ENCODE data around the gene ANKRD39. TPM values are rescaled to one million over a fixed set of nuclear protein-coding genes. Genes with fewer than 3 reads are reported as not detected.

Gene ANKRD39
- total and polyA plus RNA-seq, 3 donors from 2014 or later = 8.9 to 16.4 (median 13.9) TPM

GRCh38 chr2:96826546-96827278 is 31.1 kb downstream of the ANKRD39 start:
- Histone ChIP-seq H3K36me3 (ENCODE audit: low read depth, missing control alignments) (no peaks in the 10 kb centered on the region), H3K27ac (no peak overlapping the region), H3K9me3 (no peaks in the 10 kb centered on the region), H3K4me3 (no peak overlapping the region), H3K4me1 (no peaks in the 10 kb centered on the region), H3K27me3 (no peaks in the 10 kb centered on the region)
- WGBS, 2 donors = 88 to 90% methylated on average over 21 to 22 of the region's 22 CpGs
- DNase-seq = no peak
- intact Hi-C loops (cut with DNase I; ENCODE audit: low total_unique reads) = no loop called here
- TF ChIP-seq CTCF (IDR thresholded peaks at IDR 0.05) (no peak), POLR2A (IDR thresholded peaks at IDR 0.05) (no peak)

- intact Hi-C loops (cut with DNase I; ENCODE audit: low total_unique reads) = no loop called here
- WGBS, 2 donors = 93 to 94% methylated on average over 8 to 14 of the region's 14 CpGs
- Histone ChIP-seq H3K27ac (no peak overlapping the region), H3K4me1 (no peaks in the 10 kb centered on the region), H3K36me3 (ENCODE audit: low read depth, missing control alignments) (no peaks in the 10 kb centered on the region), H3K4me3 (no peak overlapping the region), H3K27me3 (no peaks in the 10 kb centered on the region), H3K9me3 (no peaks in the 10 kb centered on the region)
- TF ChIP-seq POLR2A (IDR thresholded peaks at IDR 0.05) (no peak), CTCF (IDR thresholded peaks at IDR 0.05) (no peak)
- no peak for DNase-seq
Measured at GRCh38 chr2:96825057-96825456, 32.8 kb downstream of the ANKRD39 start.

GRCh38 chr2:96824079-96824870 is 33.5 kb downstream of the ANKRD39 start:
- no peak overlapping the region for H3K27ac ChIP-seq
- DNase-seq = no peak
- H3K4me3 ChIP-seq = no peak overlapping the region
- intact Hi-C loops (cut with DNase I; ENCODE audit: low total_unique reads) = no loop called here
- WGBS, 2 donors = 57 to 58% methylated on average over 5 to 6 of the region's 6 CpGs
- no peaks in the 10 kb centered on the region for H3K36me3 ChIP-seq (ENCODE audit: low read depth, missing control alignments)
- no peaks in the 10 kb centered on the region for H3K9me3 ChIP-seq
- H3K27me3 ChIP-seq = no peaks in the 10 kb centered on the region
- no peak for TF ChIP-seq POLR2A (IDR thresholded peaks at IDR 0.05)
- no peak for TF ChIP-seq CTCF (IDR thresholded peaks at IDR 0.05)
- peaks cover under 1% of the 10 kb centered on the region for H3K4me1 ChIP-seq

- no peak overlapping the region for H3K4me3 ChIP-seq
- H3K9me3 ChIP-seq = no peaks in the 10 kb centered on the region
- H3K36me3 ChIP-seq (ENCODE audit: low read depth, missing control alignments) = no peaks in the 10 kb centered on the region
- intact Hi-C loops (cut with DNase I; ENCODE audit: low total_unique reads) = no loop called here
- no peak overlapping the region for H3K27ac ChIP-seq
- no peak for DNase-seq
- H3K4me1 ChIP-seq = peaks cover 9% of the 10 kb centered on the region
- 74 to 78% methylated on average over 10 to 11 of the region's 11 CpGs for WGBS, 2 donors
- TF ChIP-seq POLR2A (IDR thresholded peaks at IDR 0.05) = no peak
- no peak for TF ChIP-seq CTCF (IDR thresholded peaks at IDR 0.05)
- H3K27me3 ChIP-seq = no peaks in the 10 kb centered on the region
Measured at GRCh38 chr2:96823198-96823597, 34.6 kb downstream of the ANKRD39 start.

Measured in testis (tissue), 3 donors.